Measurements from ENCODE around the gene DNAH11. TPM values are rescaled to one million over a fixed set of nuclear protein-coding genes. Genes with fewer than 3 reads are reported as not detected.

DNAH11 gene
- total and polyA plus RNA-seq, 2 of the 13 experiments (the other 11 are each of a cell fraction or from before 2014, with no cell fraction given), result not detected

GRCh38 chr7:21550821-21551531 lies 8.1 kb downstream of the DNAH11 start (continued):
- TF ChIP-seq, protein P1, sequence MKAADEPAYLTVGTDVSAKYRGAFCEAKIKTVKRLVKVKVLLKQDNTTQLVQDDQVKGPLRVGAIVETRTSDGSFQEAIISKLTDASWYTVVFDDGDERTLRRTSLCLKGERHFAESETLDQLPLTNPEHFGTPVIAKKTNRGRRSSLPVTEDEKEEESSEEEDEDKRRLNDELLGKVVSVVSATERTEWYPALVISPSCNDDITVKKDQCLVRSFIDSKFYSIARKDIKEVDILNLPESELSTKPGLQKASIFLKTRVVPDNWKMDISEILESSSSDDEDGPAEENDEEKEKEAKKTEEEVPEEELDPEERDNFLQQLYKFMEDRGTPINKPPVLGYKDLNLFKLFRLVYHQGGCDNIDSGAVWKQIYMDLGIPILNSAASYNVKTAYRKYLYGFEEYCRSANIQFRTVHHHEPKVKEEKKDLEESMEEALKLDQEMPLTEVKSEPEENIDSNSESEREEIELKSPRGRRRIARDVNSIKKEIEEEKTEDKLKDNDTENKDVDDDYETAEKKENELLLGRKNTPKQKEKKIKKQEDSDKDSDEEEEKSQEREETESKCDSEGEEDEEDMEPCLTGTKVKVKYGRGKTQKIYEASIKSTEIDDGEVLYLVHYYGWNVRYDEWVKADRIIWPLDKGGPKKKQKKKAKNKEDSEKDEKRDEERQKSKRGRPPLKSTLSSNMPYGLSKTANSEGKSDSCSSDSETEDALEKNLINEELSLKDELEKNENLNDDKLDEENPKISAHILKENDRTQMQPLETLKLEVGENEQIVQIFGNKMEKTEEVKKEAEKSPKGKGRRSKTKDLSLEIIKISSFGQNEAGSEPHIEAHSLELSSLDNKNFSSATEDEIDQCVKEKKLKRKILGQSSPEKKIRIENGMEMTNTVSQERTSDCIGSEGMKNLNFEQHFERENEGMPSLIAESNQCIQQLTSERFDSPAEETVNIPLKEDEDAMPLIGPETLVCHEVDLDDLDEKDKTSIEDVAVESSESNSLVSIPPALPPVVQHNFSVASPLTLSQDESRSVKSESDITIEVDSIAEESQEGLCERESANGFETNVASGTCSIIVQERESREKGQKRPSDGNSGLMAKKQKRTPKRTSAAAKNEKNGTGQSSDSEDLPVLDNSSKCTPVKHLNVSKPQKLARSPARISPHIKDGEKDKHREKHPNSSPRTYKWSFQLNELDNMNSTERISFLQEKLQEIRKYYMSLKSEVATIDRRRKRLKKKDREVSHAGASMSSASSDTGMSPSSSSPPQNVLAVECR (CRISPR knock-in tag; IDR thresholded peaks at IDR 0.05; ENCODE audit: borderline replicate concordance), result no peak

DNA sequence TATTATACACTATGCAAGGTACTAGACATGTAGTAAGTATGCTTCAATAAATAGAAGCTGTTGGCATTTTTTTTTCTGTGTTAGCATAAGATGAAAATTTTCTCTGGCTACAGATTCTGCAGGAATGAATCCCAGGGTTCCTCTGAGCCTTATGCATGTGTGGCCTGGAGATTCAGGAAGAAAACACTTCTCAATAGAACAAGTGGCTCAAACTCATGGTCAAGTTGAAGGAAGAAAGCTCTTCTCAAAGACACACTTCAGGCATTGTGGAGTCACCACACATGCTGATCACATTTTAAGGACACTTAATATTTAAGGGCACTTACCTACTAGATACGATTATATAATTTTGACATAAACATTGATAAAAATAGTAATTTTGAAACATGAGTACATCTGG lies 19.5 kb downstream of the DNAH11 start:
- Histone ChIP-seq H3K79me2 (ENCODE audit: insufficient read depth, low read length) (no peaks in the 10 kb centered on the region), H3K4me2 (ENCODE audit: low read depth, low read length) (no peak overlapping the region), H3K9ac (ENCODE audit: insufficient read depth, low read depth, low read length) (no peak overlapping the region), H3K27ac (ENCODE audit: extremely low read length, insufficient read depth, low read length) (no peak overlapping the region), H3K27me3 (ENCODE audit: control insufficient read depth in 1 of 2, insufficient read depth in 2 of 2, low read length in 2 of 2) (0 out of 5 replicates have a peak, but pooled peaks cover 0 to under 1% of the 10 kb centered on the region in 2 experiments), H3K36me3 (replicated peaks in 1 of 2; ENCODE audit: control insufficient read depth in 1 of 2, insufficient read depth in 2 of 2, low read length in 2 of 2) (no peaks in the 10 kb centered on the region), H4K20me1 (ENCODE audit: insufficient read depth, low read length) (no peaks in the 10 kb centered on the region), H3K4me3 (replicated peaks in 1 of 3; ENCODE audit: insufficient read depth in 1 of 3, low read depth in 2 of 3, low read length in 3 of 3) (no peak overlapping the region), H3K4me1 (ENCODE audit: insufficient read depth, low read length) (no peaks in the 10 kb centered on the region), H2AFZ (ENCODE audit: low read length) (no peak overlapping the region), H3K9me3 (ENCODE audit: low read length) (no peaks in the 10 kb centered on the region)
- ATAC-seq, result no peak
- DNase-seq (ENCODE audit: low spot score), result no peak
- in situ Hi-C loops (cut with HindIII; ENCODE audit: extremely low pct_ligation_motif_present, low pct_unique_long_range_greater_than_20kb) (no loop called here), intact Hi-C loops (cut with micrococcal nuclease; ENCODE audit: unreplicated experiment) (no loop called here)
- no TSS peak for BruUV-seq (replicated peaks)
- 91% methylated on average over 1 of the region's 1 CpG for WGBS (ENCODE audit: low lambda C conversion rate)
- CTCF ChIA-PET (ENCODE audit: low intra/inter-chr PET ratio, low total read pairs), result no interaction called here
- no peak for FAIRE-seq
- POLR2A ChIA-PET, result no interaction called here
- TF ChIP-seq, protein P2, sequence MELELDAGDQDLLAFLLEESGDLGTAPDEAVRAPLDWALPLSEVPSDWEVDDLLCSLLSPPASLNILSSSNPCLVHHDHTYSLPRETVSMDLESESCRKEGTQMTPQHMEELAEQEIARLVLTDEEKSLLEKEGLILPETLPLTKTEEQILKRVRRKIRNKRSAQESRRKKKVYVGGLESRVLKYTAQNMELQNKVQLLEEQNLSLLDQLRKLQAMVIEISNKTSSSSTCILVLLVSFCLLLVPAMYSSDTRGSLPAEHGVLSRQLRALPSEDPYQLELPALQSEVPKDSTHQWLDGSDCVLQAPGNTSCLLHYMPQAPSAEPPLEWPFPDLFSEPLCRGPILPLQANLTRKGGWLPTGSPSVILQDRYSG (CRISPR knock-in tag; IDR thresholded peaks at IDR 0.05), result no peak
- no peak for TF ChIP-seq ERF (CRISPR knock-in tag; IDR thresholded peaks at IDR 0.05)
- TF ChIP-seq ZNF10 (CRISPR knock-in tag; IDR thresholded peaks at IDR 0.05; ENCODE audit: borderline replicate concordance, low read depth), result no peak
- no peak for TF ChIP-seq GATAD1 (CRISPR knock-in tag; IDR thresholded peaks at IDR 0.05)
- no peak for TF ChIP-seq ZNF567 (CRISPR knock-in tag; IDR thresholded peaks at IDR 0.05; ENCODE audit: borderline replicate concordance)
- no peak for TF ChIP-seq SRSF1 (optimal IDR thresholded peaks at IDR 0.05; ENCODE audit: low read depth, low read length)
- no peak for TF ChIP-seq MZF1 (CRISPR knock-in tag; IDR thresholded peaks at IDR 0.05; ENCODE audit: borderline replicate concordance)
- TF ChIP-seq NFE2 (CRISPR knock-in tag; IDR thresholded peaks at IDR 0.05), result no peak
- no peak for TF ChIP-seq YEATS4 (CRISPR knock-in tag; IDR thresholded peaks at IDR 0.05; ENCODE audit: borderline replicate concordance)
- TF ChIP-seq SRF (IDR thresholded peaks at IDR 0.05; ENCODE audit: low read depth, low read length), result no peak
- no peak for TF ChIP-seq NBN (conservative IDR thresholded peaks at IDR 0.05)
- no peak for TF ChIP-seq ZBTB34 (CRISPR knock-in tag; IDR thresholded peaks at IDR 0.05)
- TF ChIP-seq, protein P3, sequence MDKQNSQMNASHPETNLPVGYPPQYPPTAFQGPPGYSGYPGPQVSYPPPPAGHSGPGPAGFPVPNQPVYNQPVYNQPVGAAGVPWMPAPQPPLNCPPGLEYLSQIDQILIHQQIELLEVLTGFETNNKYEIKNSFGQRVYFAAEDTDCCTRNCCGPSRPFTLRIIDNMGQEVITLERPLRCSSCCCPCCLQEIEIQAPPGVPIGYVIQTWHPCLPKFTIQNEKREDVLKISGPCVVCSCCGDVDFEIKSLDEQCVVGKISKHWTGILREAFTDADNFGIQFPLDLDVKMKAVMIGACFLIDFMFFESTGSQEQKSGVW (CRISPR knock-in tag; IDR thresholded peaks at IDR 0.05; ENCODE audit: borderline replicate concordance), result no peak
- no peak for TF ChIP-seq ZIK1 (CRISPR knock-in tag; IDR thresholded peaks at IDR 0.05; ENCODE audit: borderline replicate concordance, low read depth)
- no peak for TF ChIP-seq IKZF4 (CRISPR knock-in tag; IDR thresholded peaks at IDR 0.05; ENCODE audit: borderline replicate concordance, low read depth, not compliant biosample characterization)

All from HepG2 (cell line).